Measurements from ENCODE around the gene TRAK1.

DNA sequence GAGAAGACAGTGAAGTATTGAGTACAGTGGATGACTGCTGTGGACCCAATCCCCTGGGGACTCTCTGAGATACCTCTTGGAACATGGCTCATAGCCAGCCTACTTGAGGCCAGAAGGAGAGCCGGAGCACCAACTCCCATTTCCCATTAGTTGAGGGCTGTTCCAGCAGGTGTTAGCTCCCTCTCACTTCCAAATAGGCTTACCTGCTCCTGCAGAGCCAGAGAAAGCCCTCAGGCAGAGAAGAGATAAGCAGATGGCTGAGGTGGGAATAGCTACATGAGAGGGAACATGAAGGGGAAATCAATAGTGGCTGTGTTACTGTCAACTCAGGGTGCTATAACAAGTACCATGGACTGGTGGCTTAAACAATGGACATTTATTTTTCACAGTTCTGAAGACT is 179.4 kb downstream of the TRAK1 start:
- TF ChIP-seq POLR2AphosphoS5 (IDR thresholded peaks at IDR 0.05; ENCODE audit: borderline replicate concordance, low read depth, low read length): no peak
- TF ChIP-seq EZH2 (IDR thresholded peaks at IDR 0.05): no peak
- TF ChIP-seq FOXP2 (optimal IDR thresholded peaks at IDR 0.05; ENCODE audit: control extremely low read depth, extremely low read length, insufficient read depth): no peak
